ENCODE data around the gene MAN2B2.

DNA sequence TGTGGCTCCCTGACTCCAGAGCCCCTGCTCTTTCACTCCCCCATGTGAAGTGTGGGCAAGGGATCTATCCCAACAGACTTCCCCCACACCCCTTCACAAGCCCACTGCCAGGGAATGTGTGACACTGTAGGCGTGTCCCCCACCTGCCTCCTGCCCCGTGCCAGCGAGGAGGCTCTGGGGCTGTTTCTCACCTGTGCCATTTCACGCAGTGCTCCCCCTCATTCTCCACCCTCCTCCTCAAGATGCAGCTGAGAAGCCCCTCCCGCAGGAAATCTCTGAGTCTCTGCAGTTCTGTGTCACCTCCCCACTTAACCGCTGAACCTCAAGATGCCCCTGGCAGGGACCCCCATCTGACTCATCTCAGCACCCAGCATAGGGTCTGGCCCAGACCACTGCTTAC, 5.4 kb downstream of the MAN2B2 start:
- no peak for TF ChIP-seq POLR2A (IDR thresholded peaks at IDR 0.05)
- TF ChIP-seq, protein P1, sequence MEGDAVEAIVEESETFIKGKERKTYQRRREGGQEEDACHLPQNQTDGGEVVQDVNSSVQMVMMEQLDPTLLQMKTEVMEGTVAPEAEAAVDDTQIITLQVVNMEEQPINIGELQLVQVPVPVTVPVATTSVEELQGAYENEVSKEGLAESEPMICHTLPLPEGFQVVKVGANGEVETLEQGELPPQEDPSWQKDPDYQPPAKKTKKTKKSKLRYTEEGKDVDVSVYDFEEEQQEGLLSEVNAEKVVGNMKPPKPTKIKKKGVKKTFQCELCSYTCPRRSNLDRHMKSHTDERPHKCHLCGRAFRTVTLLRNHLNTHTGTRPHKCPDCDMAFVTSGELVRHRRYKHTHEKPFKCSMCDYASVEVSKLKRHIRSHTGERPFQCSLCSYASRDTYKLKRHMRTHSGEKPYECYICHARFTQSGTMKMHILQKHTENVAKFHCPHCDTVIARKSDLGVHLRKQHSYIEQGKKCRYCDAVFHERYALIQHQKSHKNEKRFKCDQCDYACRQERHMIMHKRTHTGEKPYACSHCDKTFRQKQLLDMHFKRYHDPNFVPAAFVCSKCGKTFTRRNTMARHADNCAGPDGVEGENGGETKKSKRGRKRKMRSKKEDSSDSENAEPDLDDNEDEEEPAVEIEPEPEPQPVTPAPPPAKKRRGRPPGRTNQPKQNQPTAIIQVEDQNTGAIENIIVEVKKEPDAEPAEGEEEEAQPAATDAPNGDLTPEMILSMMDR (IDR thresholded peaks at IDR 0.05), result no peak
